CD1c-positive myeloid dendritic cell (primary cell): Measurements from ENCODE around the gene NRSN2.
"Not testable (repeated sequence)": the region's sequence is repeated elsewhere in the genome, so short reads cannot be mapped to it uniquely, and the experiment has no call there.

ENCODE experiments used
- DNase-seq: peaks from one replicate; pipeline ENCODE4 v3.0.0-alpha.2; 2016; ENCODE audit errors: extremely low spot score

The NRSN2 gene

DNA sequence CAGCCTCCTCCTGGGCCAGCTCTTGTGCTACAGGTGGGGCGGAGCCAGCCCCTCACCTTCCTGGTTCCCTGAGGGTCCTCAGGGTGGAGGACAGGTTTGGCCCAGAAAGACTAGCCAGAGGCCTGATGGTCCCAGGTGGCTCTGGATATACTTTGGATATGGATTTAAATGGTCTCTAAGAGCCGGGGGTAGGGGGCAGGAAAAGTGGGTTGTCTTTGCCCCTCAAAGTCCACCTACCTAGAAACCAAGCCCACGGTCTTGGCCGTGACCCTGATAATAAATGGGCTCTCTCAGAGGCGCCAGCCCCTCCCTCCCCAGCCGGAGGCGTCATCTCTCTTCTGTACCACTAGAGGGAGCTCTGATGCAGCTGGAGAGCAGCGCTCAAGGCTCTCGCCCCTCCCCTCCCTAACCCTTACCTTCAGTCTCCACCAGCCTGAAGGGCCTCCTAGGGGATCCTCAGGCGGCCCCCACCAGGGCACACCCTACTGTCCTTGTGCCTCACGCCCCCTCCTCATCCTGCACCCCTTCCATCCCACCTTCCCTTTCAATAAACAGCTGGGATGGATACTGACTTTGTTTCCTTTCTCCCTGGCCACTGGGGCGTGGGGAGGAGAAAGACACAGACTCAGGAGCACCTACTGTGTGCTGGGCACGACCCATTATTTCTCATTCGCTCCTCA, 7.5 kb downstream of the NRSN2 start:
- DNase-seq = peak; percentile 89

DNA sequence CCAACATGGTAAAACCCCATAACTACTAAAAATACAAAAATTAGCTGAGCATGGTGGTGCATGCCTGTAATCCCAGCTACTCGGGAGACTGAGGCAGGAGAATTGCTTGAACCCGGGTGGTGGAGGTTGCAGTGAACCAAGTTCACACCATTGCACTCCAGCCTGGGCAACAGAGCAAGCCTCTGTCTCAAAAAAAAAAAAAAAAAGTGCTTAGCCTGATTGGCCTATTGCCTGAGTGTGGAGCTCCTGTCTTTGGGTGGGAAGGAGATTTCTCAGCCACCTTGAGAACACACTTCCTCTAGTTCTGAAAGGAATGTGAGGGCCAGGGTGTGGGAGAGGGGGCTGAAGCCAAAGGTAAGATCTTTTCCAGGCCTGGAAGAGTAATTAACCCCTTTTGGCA, 9.2 kb downstream of the NRSN2 start:
- not testable (repeated sequence) for DNase-seq

DNA sequence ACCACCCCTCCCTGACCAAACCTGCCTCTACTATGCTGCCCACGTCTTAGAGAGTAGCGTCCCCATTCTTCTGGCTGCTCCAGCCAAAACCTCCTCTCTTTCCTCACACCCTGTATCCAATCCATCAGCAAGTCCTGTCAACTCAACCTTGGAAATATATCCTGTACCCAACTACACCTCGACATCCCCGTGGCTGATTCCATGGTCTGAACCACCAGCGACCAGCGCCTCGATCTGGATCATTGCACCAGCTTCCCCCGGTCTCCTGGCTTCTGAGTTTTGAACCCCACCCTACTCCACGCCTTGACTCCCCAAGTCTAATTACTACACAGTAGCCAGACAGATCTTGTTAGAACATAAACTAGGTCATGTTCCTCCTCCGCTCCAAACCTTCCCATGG, 9.8 kb downstream of the NRSN2 start:
- no peak for DNase-seq

DNA sequence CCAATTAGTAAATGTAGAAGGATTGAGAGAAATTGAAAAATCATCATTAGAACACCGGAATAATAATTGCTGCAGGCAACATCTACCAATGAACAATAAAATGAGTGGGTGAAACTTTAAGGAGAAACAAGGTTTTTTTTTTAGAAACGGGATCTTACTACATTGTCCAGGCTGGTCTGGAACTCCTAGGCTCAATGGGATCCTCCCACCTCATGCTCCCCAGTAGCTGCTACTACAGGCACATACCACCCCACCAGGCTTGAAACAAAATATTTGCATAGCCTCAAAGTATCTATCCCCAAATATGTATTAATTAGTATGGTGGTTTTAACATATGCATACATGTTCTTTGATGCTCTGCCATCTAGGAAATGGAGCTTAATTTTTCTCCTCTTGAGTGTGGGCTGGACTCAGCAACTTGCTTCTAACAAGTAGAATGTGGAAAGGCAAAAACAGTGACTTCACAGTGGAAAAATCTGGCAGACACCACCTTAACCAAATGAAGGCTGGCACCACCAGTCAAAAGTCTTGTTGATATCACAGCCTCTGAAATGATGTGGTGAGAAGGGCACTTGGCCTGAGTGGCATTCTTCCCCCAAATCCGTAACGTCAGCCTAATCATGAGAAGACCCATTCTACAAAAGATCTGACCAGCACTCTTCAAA, 12.1 kb downstream of the NRSN2 start:
- no peak for DNase-seq

DNA sequence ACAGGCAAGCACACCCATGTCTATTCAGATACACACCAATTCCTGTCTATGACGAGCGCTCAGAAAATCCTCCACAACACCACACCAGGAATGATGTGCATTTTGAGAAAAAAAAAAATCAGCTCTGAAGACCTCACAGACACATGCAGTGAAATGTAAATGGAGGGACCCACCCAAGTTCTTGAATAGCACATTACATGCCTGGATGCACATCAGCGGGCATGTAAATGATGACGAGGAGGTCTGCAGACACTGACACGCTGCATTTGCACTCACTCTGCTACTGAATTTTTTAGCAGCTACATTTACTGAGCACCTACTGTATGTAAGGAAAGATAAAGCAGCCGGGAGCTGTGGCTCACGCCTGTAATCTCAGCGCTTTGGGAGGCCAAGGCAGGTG, 14.7 kb downstream of the NRSN2 start:
- no peak for DNase-seq

DNA sequence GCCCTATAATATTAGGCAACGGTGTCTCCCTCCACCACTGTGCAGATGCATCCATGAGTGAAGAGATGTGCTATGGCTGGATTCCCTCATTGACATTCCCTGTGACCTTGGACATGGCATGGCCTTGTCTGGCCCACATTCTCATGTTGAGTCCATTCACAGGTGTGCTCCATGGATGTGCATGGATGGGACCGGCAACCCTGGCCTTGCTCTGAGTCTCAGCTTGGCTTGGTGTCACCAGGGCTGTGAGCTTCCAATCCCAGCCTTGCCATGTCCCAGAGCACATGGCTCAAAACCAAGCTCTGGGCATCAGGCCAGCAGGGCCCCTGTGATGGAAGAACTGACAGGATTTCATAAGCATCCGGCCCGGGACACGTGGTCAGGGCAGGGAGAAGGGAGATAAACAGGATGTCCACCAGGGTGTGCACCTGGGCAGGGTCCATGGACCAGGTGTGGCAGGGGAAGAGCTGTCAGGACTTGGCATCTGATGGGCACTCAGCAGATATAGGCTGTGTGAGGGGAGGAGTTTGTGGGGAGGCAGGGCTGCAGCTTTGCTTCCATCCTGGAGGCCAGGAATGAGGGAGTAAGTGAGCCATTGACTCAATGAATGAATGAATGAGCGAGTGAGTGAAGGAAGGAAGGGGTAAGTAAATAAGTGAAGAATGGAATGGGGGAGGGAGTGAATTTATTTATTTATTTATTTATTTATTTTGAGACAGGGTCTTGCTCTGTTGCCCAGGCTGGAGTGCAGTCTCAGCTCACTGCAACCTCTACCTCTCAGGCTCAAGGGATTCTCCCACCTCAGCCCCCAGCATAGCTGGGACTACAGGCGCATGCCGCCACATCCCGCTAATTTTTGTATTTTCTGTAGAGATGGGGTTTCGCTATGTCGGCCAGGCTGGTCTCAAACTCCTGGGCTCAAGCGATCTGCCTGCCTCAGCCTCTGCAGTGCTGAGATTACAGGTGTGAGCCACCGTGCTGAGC, 15.7 kb downstream of the NRSN2 start:
- DNase-seq = peak; percentile 68

DNA sequence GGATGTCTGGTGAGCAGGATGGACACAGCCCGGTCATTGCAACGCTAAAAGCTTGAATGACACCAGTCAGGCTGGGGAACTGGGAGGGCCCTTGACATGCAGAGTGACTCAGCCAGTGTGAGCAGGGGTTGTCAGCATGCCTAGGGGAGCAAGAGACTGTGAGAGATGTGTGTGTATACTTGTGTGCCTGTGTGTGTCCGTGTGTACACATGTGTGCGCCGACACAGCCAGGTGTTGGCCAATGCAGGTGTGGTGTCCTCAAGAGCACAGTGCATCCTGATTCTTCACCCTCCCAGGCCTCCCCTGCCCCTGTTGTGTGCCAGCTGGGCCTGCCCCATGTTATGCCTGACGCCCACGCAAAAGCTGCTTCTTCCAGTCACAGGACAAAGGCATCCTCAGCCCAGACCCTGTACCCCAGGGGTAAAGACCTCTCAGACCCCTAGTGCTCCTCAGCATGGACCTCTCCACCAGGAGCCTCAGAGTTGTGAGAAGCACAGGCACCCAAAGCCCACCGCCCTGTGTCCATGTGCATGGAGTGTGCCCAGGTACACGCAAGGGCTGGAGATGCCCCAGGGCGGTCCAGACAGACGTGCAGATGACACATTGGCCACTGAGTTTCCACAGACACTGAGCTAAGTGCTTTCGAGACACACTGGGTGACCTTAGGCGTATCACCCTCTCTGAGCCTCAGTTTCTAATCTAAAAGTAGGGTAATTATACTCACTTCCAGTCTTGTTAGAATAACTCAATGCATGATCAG, 16.6 kb downstream of the NRSN2 start:
- peak; percentile 48 for DNase-seq

DNA sequence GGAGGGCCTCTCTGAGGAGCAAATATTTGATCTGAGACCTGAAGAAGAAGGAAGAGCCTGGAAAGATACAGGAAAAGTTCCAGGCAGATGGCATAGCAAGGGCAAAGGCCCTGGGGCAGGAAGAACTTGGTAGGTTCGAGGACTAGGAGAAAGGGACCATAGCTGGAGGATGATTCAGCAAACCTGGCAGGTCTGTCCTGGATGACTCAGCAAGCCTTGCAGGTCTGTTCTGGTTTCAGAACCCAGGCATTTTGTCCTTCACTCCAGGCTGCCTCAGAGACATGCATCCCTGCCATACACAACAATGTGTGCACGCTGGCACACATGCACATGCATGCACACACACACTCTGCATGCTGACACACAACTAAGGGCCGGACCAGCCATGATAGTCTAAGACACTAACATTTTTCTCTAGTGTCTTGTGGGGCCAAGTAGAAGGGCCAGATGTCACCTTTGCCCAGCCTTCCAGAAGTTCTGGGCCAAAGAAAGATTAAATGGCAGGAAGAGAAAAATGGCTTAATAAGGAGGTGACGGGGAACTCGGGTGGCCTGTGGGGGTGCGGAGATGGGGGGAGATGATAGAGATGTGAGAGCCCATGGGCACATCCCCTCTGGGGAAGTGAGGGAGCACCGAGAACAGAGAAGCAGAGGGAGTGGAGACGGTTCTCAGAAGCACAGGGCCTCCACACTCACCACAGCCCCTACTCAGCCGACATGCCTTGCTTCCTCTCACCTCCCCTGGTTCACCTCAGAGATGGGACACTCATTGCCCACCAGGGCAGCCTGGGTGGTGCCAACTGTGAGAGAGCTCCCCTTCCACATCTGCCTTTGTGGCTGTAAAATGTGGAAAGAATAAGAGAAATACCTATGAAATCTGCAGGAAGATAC, 18.2 kb downstream of the NRSN2 start:
- no peak for DNase-seq

DNA sequence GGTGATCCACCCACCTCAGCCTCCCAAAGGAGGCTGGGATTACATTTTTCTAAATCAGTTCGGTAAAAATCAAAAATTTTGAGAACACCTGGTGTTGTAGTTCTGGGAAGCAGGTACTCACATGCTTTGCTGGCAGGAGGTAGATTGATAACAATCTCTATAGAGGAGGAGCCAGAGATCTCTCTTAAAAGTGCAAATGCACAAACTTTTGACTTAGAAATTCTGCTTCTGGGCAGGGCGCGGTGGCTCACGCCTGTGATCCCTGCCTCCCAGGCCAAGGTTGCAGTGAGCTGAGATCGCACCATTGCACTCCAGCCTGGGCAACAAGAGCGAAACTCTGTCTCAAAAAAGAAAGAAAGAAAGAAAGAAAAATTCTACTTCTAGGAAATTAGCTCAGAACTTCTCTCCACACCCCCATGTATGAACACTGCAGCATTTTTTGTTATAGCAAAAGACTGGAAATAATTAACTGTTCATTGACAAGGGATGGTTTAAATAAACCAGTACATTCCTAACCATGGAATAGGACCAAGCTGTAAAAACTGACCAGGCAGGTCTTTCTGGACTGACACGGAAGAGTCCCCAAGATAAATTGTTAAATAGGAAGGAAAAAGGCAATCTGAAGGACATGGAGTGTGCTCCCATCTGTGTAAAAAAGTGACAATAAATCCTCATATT, 19.3 kb downstream of the NRSN2 start:
- DNase-seq = no peak

DNA sequence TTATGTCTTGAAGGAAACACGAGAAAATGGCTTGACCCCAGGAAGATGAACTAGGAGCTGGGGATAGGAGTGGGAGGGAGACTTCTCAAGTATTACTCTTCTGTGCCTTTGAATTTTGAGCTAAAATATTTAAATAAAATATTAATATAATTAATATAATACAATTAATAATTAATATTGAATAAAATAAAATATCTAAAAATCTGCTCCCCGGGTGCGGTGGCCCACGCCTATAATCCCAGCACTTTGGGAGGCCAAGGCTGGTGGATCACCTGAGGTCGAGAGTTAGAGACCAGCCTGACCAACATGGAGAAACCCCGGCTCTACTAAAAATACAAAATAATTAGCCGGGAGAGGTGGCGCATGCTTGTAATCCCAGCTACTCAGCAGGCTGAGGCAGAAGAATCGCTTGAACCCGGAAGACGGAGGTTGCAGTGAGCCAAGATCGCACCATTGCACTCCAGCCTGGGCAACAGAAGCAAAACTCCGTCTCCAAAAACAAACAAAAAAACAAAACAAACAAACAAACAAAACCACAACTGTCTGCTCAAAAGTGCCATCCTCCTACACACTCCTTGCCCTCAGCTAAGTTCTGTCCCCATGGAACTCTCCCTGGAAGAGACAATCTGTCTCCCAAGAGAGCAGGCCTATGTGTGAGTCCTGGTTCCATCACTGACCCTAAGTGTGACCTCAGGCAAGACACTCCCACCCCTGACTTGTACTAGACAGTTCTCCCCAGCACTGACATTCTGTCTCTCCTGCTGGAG, 20.0 kb downstream of the NRSN2 start:
- DNase-seq = no peak

DNA sequence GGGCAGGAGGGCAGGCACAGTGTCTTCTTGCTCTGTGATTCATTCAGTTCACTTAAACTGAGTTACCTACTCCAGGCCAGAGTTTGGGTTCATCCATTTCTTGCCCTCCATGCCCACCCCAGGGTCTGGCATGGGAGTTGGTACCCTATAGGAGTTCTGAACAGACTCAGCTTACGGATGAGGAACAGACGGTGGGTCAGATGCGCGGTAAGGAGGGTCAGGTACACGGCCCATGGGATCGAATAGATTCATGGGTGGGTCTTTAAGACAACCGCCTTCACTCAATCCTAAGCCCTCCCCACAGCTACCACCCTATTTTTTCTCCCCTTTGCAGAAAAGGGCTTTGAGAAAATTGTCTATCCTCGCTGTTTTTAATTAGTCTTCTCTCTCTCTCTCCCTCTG, 20.6 kb downstream of the NRSN2 start:
- DNase-seq = no peak

DNA sequence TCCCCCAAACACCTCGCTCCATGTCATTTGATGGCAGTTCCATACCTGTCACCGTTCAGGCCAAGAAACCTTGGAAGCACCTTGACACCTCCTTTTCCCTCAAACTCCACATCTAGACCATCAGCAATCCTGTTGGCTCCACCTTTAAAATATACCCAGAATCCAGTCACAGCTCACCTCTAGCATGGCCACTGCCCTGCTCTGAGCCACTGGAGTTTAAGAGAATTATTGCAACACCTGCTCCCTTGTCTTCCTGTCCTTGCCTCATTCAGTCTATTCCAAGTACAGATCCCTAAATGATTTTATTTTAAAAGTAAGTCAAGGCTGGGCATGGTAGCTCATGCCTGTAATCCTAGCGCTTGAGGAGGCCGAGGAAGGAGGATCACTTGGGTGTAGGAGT, 22.0 kb downstream of the NRSN2 start:
- no peak for DNase-seq

DNA sequence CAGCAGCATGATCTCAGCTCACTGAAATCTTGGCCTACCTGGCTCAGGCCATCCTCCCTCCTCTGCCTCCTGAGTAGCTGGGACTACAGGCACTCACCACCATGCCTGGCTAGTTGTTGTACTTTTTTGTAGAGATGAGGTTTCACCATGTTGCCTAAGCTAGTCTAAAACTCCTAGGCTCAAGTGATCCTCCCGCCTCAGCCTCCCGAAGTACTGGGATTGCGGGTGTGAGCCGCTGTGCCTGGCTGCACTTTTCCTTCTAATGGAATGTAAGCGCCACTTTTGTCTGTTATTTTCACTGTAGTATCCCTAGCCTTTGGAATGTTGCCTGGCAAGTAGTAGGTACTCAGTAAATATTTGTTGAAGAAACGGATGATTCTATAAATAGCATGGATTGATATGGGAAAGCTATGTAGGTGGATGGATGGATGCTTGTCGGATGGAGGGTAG, 23.3 kb downstream of the NRSN2 start:
- no peak for DNase-seq

DNA sequence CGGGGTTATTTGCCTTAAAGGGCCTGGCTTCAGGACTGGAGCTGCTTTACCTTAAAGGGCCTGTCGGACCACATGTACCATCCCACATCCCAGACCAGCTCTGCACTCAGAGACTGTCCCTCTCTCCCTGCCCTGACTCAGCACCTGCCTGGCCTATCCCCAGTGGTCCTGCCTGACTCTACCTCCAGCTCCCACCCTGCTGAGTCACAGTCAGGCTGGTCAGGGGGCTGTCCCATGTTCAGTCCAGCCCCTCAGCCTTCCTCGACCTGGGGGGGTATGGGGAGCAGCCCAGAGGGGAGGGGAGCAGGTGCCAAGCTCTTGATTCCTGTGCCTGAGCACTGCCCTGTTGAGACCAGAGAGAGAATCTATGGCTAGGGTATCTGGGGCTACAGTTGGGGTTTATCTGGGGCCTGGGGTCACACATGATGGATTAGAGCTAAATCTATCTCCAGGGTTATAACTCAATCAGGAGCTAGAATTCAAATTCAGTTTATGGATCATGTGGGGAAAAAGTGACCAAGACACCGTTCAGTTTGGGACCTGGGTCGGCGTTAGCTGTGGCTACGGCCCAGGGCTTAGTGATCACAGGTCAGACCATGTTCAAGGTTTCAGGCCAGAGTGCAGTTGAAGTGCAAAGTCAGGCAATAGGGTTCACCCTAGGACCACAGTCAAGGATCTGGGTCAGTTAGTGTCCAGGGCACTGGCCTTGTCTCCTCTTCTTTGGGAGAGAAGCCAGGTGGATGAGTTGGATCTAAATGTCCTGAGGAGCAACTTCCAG, 24.3 kb downstream of the NRSN2 start:
- DNase-seq = no peak

DNA sequence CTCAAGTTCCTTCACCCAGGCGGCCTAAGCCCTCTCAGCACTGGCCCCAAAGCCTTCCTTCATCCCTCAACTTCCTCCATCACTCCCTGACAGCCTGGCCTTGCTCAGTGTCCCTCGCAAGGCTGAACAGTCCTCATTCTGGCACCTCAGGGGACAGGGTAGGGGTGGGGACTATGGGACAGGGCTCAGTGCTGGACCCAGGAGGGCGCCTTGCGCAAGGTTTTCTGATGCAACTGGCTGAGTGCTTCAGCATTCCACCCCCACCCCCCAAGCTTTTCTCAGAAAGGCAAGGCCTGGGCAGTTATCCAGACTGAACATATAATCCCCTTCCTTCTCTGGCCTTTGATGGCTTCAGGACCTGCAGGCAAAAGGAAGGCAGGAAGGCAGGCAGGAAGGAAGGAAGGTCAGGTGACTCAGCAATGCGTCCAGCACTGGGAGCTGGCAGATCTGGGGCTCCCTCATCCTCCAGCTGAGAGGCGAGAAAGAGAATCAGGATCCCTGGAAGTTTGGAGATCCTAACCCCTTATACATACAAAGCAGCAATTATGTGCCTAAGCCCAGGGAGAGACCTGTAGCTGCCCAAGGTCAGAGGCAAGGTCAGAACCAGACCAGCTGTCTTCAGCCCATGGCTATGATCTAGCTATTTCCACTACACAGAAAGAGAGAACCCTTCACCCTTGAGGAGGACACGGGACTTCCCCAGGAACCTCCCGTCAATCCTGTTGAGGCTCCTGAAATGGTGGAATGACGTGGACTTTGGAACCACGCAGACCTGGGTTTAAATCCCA, 25.0 kb downstream of the NRSN2 start:
- DNase-seq = peak; percentile 76

DNA sequence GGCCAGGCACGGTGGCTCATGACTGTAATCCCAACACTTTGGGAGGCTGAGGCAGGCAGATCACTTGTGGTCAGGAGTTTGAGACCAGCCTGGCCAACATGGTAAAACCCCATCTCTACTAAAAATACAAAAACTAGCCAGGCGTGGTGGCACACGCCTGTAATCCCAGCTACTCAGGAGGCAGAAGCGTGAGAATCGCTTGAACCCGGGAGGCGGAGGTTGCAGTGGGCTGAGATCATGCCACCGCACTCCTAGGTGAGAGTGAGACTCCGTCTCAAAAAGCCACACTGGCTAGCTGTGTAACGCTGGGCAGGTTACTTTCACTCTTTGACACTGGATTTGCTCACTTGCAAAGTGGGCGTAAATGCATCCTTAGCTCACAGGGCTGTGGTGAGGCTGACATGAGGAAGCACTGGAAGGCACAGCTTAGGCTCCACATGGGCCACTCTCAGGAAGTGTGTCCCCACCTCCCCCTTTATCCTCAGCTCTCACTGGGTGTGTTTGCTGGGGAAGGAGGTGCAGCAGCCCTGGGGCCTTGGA, 25.7 kb downstream of the NRSN2 start:
- DNase-seq = peak; percentile 88

DNA sequence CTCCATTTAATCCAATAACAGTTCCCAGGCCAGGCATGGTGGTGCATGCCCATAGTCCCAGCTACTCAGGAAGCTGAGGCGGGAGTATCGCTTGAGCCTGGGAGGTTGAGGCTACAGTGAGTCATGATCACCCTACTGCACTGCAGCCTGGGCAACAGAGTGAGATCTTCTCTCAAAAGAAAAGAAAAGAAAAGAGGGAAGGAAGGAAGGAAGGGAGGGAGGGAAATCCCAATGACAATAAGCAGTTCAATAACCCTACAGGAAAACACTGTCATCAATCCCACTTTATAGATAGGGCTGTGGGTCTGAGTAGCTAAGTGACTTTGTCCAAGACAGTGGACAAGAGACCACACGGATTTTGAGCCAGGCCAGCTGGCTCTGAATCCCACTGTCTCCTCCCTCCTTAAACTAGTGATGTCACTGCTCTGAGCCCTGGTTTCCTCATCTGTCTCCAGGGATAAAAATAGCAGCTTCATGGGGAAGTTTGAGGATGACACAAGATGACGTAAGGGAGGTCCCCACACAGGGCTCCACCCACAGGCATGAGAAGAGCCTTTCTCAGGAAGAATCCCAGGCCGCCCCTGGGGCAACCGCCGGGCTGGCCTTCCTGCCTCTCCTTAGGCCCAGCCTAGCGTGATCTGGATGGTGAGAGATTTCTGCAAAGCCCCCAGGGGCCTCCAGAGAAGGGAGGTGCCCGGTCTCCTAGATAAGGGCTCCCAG, 26.4 kb downstream of the NRSN2 start:
- DNase-seq = peak; percentile 96
